HG02938 (cell line): ENCODE results near the gene ZNF420.
"Not testable (repeated sequence)": the region's sequence is repeated elsewhere in the genome, so short reads cannot be mapped to it uniquely, and the experiment has no call there.

ENCODE experiments used
- ATAC-seq: cut with Tn5 transposase; IDR thresholded peaks from one replicate; pipeline ENCODE4 v1.9.1; 2021; ENCODE audit warnings: mild to moderate bottlenecking, moderate library complexity; ENCODE audit not compliant: unreplicated experiment

The ZNF420 gene

DNA sequence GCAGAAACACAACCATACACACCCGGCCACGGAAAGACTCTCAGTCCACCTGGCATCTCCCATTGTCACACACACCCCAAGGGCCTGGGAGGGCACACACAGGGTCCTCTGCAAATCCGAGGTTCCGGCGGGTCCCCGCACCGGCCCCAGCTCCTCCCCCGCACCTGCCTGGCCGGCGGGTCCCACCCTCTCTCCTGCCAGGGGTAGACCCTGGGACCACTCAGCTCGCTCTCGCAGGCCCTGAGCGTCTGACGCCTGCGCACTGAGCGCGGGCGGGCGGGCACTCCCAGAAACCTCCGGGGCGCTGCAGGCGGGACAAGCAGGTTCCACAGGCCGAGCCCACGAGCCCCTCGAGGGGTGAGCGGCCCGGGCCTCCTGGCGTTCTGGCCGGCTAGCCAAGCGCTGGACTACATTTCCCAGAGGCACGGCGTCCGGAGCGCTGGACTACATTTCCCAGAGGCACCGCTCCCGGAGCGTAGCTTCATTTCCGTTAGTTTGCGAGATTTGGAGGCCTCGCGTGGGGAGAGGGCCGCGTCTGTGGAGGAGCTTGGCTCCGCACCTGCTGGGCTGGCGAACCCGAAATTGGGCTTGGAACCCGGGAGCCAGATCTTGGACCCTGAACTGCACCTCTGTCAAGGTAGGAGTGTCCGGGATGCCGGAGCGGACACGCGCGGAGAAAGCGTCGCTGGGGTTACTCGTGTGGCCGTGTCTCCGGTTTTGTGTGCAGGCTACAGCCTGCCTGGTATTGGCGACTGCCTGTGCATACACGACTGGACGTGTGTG, at the start of gene ZNF420:
Gene ZNF420, plus strand, starts transcription at position 500 of the 783 bp plus-strand sequence. CDS start 10,686 bp downstream, outside the sequence.
- peak; percentile 94 for ATAC-seq

DNA sequence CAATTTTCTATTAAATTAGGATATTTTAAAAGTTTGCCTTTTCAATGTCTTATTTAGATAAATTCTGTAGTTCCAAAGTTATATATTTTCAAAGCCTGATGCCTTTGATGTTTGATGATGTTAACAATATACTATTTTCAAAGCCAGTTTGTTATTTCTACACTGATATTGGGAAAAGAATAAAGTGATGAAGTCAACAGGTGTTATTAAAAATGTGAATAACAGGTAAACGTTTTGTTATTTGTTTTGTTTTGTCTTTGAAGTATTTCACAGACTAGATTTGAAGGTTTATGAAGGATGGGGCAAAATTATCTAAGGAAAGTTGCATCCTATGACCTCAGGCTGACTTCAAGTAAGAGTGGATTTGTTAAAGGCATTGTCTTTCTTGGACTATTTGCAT, 33.1 kb upstream of the ZNF420 start:
- ATAC-seq: no peak

DNA sequence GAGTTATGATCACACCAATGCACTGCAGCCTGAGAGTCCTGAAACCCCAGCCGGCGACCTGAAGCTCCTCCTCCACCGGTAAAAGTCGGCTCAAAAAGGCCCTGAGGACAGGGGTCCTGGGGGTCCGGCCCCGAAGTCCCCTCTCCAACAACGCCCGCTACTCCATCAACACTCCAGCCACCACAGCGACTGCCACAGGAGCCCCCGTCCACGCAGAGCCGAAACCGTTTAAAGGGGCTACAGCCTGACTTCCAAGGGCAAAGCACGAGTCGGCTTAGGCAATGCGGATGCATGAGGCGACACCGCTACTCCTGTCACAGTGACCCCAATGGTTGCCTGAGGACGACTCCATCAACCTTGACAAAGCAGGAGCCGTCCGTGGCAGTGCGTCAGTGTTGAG, 22.9 kb upstream of the ZNF420 start:
- ATAC-seq: no peak

DNA sequence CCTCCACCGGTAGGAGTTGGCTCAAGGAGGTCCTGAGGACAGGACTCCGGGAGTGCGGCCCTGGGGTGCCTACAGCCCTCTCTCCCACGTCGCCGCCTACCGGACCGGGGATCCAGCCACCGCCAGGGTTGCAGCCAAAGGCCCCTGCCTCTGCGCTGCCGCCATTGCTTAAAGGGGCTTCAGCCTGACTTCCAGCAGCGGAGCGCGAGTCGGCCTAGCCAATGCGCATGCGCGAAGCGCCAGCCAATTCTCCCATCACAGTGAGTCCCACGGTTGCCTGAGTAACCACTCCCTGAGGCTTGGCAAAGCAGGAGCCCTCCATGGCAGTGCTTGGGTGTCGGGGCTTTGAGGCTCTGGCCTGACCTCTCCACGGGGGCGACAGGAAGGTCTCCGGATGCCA, 21.5 kb upstream of the ZNF420 start:
- no peak for ATAC-seq

DNA sequence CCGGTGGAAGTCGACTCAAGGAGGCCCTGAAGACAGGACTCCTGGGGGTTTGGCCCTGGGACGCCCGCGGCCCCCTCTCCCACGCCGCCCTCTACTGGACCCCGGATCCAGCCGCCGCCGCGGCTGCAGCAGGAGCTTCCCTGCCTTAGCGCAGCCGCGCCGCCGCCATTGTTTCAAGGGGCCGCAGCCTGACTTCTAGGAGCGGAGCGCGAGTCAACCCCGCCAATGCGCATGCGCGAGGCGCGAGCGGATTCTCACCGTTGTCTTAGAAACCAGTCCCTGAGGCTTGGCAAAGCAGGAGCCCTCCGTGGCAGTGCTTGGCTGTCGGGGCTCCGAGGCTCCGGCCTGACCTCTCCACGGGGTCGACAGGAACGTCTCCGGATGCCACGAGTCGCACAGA, 19.1 kb upstream of the ZNF420 start:
- ATAC-seq: no peak

DNA sequence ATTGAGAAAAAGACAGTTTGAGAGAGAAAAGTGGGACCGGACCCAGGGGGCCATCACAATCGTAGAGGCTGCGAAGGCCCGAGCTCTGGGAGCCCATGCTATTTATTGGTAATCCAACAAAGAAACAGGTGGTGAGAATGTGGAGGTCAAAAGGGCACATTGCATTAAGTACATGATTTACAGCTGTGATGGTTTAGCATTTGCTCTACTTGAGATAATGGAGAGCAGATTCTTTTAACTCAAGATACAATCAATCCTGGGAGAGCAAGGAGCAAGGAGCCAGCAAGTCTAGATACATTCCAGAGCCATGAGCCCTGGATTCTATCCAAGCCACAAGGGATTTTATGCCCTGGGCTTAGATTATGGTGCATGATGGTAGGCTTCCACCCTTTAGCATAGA, 13.3 kb upstream of the ZNF420 start:
- ATAC-seq: not testable (repeated sequence)

DNA sequence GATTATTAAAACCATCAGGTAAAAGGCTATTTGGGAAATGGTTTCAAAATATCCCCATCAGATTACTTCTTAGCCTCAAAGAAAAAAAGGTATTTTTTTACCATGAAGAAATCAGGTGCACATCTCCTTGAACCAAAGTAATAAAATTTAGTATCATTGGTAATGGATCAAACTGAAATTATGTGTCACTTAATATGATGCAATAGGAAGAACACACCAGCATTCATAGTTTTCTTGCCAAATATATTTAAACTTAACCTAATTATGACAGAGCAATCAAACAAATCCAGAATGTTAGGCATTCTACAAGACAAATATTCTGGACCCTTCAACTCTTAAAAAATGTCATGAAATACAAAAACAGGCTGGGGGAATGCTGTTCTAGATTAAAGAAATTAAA, 4.1 kb upstream of the ZNF420 start:
- ATAC-seq: no peak

DNA sequence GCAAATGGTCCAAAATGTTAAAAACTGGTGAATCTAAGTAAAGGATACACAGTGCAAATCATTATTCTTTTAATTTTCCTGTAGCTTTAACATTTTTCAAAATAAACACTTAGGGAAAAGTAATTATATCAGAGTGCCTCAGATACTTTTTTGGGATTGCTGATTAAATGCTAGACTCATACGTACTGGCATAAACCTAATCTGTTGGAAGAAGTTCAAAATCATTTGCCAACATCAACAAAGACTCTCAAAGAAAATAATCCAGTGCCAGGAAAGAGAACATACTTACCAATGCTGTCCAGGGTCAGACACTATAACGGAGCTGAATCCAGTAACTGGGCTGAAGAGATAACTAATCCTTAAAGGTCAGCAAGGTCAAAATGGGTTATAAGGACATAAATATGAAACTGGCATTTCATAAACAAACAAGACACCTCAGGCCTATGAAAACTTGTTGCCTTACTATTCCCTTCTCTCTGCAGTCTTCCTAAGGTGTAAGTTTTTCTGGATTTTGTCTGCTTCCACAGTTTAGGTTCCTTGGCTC, 3.3 kb upstream of the ZNF420 start:
- ATAC-seq: no peak

DNA sequence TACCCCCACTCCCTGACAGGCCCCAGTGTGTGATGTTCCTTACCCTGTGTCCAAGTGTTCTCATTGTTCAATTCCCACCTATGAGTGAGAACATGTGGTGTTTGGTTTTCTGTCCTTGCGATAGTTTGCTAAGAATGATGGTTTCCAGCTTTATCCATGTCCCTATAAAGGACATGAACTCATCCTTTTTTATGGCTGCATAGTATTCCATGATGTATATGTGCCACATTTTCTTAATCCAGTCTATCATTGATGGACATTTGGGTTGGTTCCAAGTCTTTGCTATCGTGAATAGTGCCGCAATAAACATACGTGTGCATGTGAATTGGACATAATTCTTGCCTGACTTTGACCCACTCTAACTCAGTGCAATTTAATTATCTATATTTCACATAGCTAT, 1.7 kb upstream of the ZNF420 start:
- ATAC-seq: not testable (repeated sequence)

DNA sequence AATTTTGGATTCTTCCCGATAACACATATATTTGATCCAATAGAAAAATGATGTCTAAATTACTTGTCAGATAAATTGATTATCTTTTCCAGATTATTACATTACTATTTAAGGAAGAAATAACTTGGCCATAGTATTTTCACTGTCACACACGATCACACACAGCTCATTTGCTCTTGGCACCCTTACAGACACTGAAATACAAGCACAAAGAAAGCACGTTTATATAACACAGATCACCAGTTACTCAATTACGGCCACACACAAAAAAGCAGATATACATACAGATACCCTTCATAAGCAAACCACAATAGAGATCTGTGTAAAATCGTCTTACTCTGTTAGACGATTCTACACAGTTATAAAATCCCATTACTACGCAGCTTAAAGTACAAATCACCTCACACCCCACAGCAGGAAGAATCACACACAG, 716 bp upstream of the ZNF420 start:
- ATAC-seq: no peak

DNA sequence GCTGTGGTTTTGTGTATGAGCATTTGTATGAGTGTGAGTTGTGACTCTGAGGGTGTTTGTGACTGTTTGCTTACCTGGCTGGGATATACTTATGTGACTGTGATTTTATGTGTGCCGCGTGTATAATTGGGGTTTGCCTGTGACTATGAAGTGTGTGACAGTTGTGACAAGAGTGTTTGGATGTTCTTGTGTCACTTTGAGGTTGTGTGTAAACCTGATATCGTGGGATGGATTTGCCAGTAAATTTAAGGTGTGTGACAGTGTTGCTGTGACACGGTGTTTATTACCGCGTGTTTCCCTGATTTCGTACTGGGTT, 442 bp downstream of the ZNF420 start:
- ATAC-seq: no peak

DNA sequence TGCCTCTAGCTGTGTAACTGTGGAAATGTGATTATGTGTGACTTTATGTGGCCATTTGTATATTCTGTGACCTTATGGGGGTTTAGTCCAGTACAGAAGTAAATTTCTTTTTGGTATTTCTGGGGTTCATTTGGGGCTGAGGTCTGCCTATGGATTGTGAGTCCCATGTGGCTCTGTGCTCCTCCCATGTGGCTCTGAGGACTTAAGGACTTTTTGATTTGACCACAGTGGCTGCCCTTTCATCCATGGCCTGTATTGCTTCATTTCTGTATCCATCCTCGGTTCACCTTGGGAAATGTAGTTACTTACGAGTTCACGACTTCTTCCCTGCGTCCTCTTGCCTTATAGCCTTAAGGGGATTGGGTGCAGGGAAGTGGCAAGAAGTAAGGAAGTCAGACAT, 1.0 kb downstream of the ZNF420 start:
- no peak for ATAC-seq

DNA sequence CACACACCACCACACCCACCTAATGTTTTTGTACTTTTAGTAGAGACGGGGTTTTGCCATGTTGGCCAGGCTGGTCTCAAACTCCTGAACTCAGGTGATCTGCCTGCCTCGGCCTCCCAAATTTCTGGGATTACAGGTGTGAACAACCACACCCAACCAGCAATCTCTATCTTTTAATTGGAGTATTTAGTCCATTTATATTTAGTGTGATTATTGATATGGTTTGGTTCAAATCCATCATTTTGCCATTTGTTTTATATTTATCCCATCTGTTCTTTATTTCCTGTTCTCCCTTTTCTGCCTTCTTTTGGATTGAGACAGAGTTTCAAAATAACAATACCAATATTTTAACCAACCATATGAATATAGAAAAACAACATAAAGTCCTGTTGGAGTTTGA, 4.1 kb downstream of the ZNF420 start:
- ATAC-seq: no peak

DNA sequence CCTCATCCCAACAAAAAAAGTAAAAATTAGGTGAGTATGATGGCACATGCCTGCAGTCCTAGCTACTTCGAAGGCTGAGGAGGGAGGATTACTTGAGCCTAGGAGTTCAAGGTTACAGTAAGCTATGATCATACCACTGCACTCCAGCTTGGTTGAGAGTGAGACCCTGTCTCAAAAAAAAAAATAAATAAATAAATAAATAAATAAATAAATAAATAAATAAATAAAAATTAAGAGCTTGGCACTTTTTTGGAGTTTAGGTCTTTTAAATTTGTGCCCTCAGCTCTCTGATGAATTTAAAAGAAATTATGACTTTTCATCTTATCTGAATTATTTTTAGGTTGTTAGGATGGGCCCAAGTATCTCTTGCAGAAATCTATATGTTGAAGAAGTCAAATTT, 8.9 kb downstream of the ZNF420 start:
- ATAC-seq: no peak

DNA sequence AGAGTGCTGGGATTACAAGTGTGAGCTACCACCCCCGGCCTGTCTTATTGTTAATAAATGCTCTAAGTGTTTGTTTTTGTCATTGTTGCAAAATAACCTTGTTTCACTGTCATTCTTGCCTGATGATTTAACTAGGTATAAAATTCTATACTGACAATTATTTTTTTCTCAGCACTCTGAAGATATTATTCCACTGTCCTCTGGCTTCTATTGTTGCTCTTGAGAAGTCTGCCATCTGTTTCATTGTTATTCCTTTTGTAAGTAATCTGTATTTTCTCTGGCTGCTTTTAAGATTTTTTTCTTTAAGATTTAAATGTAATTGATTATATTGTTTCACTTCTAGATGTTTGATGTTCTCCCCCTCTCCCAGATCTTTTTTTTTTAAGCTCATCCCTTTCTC, 17.6 kb downstream of the ZNF420 start:
- no peak for ATAC-seq

DNA sequence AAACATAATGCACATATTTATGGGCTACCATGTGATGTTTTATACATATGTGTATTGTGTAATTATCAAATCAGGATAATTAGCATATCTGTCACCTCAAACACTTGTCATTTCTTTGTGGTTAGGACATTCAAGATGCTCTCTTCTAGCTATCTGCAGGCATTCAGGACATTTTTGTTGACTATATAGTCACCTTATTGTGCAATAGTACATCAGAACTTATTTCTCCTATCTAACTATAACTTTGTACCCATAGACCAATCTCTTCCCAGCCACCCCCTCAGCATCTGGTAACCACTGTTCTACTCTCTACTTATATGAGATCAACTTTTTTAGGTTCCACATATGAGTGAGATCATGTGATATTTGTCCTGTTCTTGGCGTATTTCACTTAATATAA, 20.3 kb downstream of the ZNF420 start:
- ATAC-seq: no peak

DNA sequence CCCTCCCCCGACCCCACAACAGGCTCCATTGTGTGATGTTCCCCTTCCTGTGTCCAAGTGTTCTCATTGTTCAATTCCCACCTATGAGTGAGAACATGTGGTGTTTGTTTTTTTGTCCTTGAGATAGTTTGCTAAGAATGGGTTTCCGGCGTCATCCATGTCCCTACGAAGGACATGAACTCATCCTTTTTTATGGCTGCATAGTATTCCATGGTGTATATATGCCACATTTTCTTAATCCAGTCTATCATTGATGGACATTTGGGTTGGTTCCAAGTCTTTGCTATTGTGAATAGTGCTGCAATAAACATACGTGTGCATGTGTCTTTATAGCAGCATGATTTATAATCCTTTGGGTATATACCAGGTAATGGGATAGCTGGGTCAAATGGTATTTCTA, 25.9 kb downstream of the ZNF420 start:
- not testable (repeated sequence) for ATAC-seq

DNA sequence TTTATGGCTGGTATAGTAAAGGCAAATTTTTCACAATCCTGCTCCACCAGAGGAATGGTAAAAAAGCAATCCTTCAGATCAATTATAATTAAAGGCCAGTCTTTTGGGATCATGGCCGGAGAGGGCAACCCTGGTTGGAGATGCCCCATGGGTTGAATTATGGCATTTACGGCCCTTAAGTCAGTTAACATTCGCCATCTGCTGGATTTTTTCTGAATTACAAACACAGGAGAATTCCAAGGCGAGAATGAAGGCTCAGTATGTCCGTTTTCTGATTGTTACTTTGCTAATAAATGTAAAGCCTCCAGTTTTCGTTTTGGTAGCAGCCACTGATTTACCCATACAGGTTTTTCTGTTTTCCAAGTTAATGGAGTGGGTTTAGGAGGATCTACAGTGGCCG, 33.5 kb downstream of the ZNF420 start:
- not testable (repeated sequence) for ATAC-seq

DNA sequence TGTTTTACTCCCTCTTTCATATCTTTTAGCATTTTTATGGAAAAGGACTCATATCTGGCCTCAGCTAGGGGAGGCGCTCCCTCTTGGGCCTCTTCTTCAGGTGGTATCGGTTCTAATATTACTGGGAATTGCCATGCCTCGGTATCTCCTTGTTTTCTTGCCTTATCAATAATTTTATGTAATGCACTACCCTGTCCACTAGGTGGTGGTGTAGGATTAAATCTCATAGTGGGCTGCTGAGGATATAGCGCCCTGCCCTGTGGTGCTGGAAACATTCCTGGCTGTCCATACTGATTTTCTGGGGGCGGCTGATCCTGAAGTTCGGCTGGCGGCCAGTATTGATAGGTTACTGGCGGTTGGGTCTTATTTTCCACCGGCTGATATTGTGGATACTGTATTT, 35.8 kb downstream of the ZNF420 start:
- no peak for ATAC-seq

DNA sequence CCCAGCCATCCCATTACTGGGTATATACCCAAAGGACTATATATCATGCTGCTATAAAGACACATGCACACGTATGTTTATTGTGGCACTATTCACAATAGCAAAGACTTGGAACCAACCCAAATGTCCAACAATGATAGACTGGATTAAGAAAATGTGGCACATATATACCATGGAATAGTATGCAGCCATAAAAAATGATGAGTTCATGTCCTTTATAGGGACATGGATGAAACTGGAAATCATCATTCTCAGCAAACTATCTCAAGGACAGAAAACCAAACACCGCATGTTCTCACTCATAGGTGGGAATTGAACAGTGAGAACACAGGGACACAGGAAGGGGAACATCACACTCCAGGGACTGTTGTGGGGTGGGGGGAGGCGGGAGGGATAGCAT, 43.9 kb downstream of the ZNF420 start:
- not testable (repeated sequence) for ATAC-seq

DNA sequence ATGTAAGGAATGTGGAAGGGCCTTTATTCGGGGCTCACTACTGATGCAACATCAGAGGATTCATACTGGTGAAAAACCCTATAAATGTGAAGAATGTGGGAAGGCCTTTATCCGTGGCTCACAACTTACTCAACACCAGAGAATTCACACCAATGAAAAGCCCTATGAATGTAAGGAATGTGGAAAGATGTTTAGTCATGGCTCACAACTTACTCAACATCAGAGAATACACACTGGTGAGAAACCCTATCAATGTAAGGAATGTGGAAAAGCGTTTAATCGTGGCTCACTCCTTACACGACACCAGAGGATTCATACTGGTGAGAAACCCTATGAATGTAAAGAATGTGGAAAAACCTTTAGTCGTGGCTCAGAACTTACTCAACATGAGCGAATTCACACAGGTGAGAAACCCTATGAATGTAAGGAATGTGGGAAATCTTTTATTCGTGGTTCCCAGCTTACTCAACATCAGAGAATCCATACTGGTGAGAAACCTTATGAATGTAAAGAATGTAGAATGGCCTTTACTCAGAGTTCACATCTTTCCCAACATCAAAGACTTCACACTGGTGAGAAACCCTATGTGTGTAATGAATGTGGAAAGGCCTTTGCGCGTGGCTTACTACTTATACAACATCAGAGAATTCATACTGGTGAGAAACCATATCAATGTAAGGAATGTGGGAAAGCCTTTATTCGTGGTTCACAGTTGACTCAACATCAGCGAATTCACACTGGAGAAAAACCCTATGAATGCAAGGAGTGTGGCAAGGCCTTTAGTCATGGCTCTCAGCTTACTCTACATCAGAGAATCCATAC, 50.0 kb downstream of the ZNF420 start:
- ATAC-seq: no peak

DNA sequence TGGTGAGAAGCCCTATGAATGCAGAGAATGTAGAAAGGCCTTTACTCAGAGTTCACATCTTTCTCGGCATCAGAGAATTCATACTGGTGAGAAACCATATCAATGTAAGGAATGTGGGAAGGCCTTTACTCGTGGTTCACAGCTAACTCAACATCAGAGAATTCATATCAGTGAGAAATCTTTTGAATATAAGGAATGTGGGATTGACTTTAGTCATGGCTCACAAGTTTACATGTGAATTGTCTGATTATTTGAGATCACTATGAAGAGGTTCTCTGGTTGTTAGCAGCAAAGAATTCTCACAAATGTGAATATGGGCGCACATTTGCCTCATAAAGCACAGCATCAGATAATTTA, 50.6 kb downstream of the ZNF420 start:
- ATAC-seq: no peak
